B cell (primary cell): ENCODE data around the gene MSH6. TPM values are rescaled to one million over a fixed set of nuclear protein-coding genes. Genes with fewer than 3 reads are reported as not detected.

Experiments
- ATAC-seq: fragments of 200-7000 bp; cut with Tn5 transposase; one replicate; pipeline ENCODE4 v1.10.0; 2021; ENCODE audit warnings: low read depth, mild to moderate bottlenecking, moderate number of reproducible peaks, moderate library complexity
- CTCF ChIA-PET: fragments of 350-600 bp; sonication (Branson Sonifier 250); formaldehyde crosslinking; loops from one replicate; lab custom pipeline; 2021; ENCODE audit warnings: antibody characterized with exemption, inconsistent platforms; lab: Charles Lee
- POLR2A ChIA-PET: fragments of 350-600 bp; sonication (Branson Sonifier 250); formaldehyde crosslinking; loops from one replicate; lab custom pipeline; 2021; ENCODE audit warnings: antibody characterized with exemption; lab: Charles Lee
- DNase-seq: peaks from one replicate; pipeline ENCODE4 v3.0.0; 2013
- H2AFZ ChIP-seq: 2 replicates; pipeline ENCODE4 v1.6.1; 2012; ENCODE audit warnings: mild to moderate bottlenecking, low read depth, low read length; ENCODE audit not compliant: insufficient read depth, poor library complexity, severe bottlenecking
- H3K27ac ChIP-seq, 2 donors: 1 replicate in 1 of 2; 2 replicates in 1 of 2; pipeline ENCODE4 v1.5.1; 2012 to 2013; ENCODE audit warnings: low read length in 2 of 2, mild to moderate bottlenecking in 2 of 2, moderate library complexity in 1 of 2
- H3K27me3 ChIP-seq, 4 experiments: fragments of 200-600 bp in 1 of 4; sonication (generic) in 1 of 4; replicated peaks in 1 of 4; 1 replicate in 2 of 4; 2 replicates in 2 of 4; pipeline versions ENCODE4 v1.6.1 to v1.7.0; 2013 to 2016; ENCODE audit warnings: low read length in 3 of 4, mild to moderate bottlenecking in 2 of 4, mixed read lengths in 1 of 4, moderate library complexity in 1 of 4; ENCODE audit not compliant: insufficient read depth in 4 of 4, control insufficient read depth in 3 of 4; ENCODE audit errors: control extremely low read depth in 1 of 4
- H3K36me3 ChIP-seq, 2 experiments: replicated peaks in 1 of 2; 1 replicate in 1 of 2; 2 replicates in 1 of 2; pipeline versions ENCODE4 v1.6.1 to v1.7.1; 2013; ENCODE audit warnings: low read length in 1 of 2; ENCODE audit not compliant: insufficient read depth in 2 of 2, control insufficient read depth in 1 of 2; ENCODE audit errors: control extremely low read depth in 1 of 2, extremely low read depth in 1 of 2
- H3K4me1 ChIP-seq, 2 donors: fragments of 200-600 bp in 1 of 2; sonication (generic) in 1 of 2; 1 replicate in 1 of 2; 2 replicates in 1 of 2; pipeline versions ENCODE4 v1.5.1 to v1.6.1; 2013 to 2017; ENCODE audit warnings: low read length in 2 of 2; ENCODE audit not compliant: control insufficient read depth in 2 of 2, insufficient read depth in 2 of 2
- H3K4me2 ChIP-seq: replicated peaks from 2 replicates; pipeline ENCODE3; 2012; ENCODE audit warnings: mild to moderate bottlenecking, low read depth, low read length; ENCODE audit not compliant: poor library complexity, severe bottlenecking
- H3K4me3 ChIP-seq, 5 experiments: fragments of 200-600 bp in 1 of 5; sonication (generic) in 1 of 5; 1 replicate in 3 of 5; 2 replicates in 2 of 5; pipeline versions ENCODE4 v1.5.1 to v1.7.0; 2011 to 2016; ENCODE audit warnings: low read length in 4 of 5, mild to moderate bottlenecking in 4 of 5, low read depth in 2 of 5, control low read depth in 1 of 5, moderate library complexity in 1 of 5; ENCODE audit not compliant: insufficient read depth in 1 of 5; ENCODE audit errors: control extremely low read depth in 1 of 5, extremely low read depth in 1 of 5
- H3K79me2 ChIP-seq: fragments of 200-600 bp; sonication (generic); one replicate; pipeline ENCODE4 v1.6.0; 2016; ENCODE audit warnings: low read length; ENCODE audit not compliant: control insufficient read depth, insufficient read depth
- H3K9ac ChIP-seq: fragments of 200-600 bp; sonication (generic); 2 replicates; pipeline ENCODE4 v1.6.1; 2017; ENCODE audit warnings: mild to moderate bottlenecking, low read length, moderate library complexity
- H3K9me3 ChIP-seq, 3 donors: one replicate each; pipeline versions ENCODE4 v1.6.1 to v1.7.1; 2013; ENCODE audit warnings: low read length in 2 of 3; ENCODE audit not compliant: control insufficient read depth in 2 of 3, insufficient read depth in 1 of 3; ENCODE audit errors: control extremely low read depth in 1 of 3
- H4K20me1 ChIP-seq: 2 replicates; pipeline ENCODE4 v1.6.0; 2012; ENCODE audit warnings: mild to moderate bottlenecking, low read length; ENCODE audit not compliant: insufficient read depth, control insufficient read depth, poor library complexity, severe bottlenecking
- H3K27ac Mint-ChIP-seq: one replicate; pipeline ENCODE4 v1.8.0; 2021; ENCODE audit warnings: mixed read lengths
- H3K27me3 Mint-ChIP-seq: one replicate; pipeline ENCODE4 v1.8.0; 2021; ENCODE audit warnings: mixed read lengths
- H3K4me1 Mint-ChIP-seq: one replicate; pipeline ENCODE4 v1.8.0; 2021; ENCODE audit warnings: mixed read lengths
- H3K4me3 Mint-ChIP-seq: one replicate; pipeline ENCODE4 v1.8.0; 2021; ENCODE audit warnings: mixed read lengths
- H3K9me3 Mint-ChIP-seq: one replicate; pipeline ENCODE4 v1.8.0; 2022; ENCODE audit warnings: mixed read lengths; ENCODE audit not compliant: insufficient read depth
- EZH2 ChIP-seq: IDR thresholded peaks from 2 replicates; pipeline ENCODE4 v1.6.1; 2012; ENCODE audit warnings: borderline replicate concordance, low read depth, mild to moderate bottlenecking, moderate library complexity, low read length; ENCODE audit not compliant: insufficient read depth, poor library complexity, severe bottlenecking
- WGBS: methylation state at CpG from one replicate; pipeline ENCODE4 v1.1.5; 2013; ENCODE audit warnings: missing lambda C conversion rate; ENCODE audit not compliant: insufficient coverage; 5-methylcytosine and 5-hydroxymethylcytosine counted together
- intact Hi-C: fragments of 100-400 bp; cut with micrococcal nuclease; formaldehyde crosslinking; loops from one replicate; pipeline ENCODE4 v1.10.0; 2022
- polyA plus RNA-seq: library from polyadenylated mRNA; depleted of rRNA; stranded (reverse); fragments of >200 nt; gene quantifications from 2 replicates; pipeline ENCODE4 v1.2.3, GENCODE V29; 2012
- total RNA-seq, 2 donors: library from RNA; stranded (reverse); fragments of 120-200 nt in 1 of 2; gene quantifications; 1 replicate in 1 of 2; 2 replicates in 1 of 2; pipeline versions ENCODE4 v1.2.3 to v1.2.4, GENCODE V29; 2013 to 2022
- TF ChIP-seq, protein P1 (sequence below): fragments of 200-600 bp; IDR thresholded peaks from one replicate; pipeline ENCODE4 v1.8.0; 2022; ENCODE audit warnings: antibody characterized with exemption, mild to moderate bottlenecking

Gene MSH6
- total and polyA plus RNA-seq, 2 donors (not counting 1 experiment from before 2014, with no cell fraction given): 6.8 to 43.9 TPM

DNA sequence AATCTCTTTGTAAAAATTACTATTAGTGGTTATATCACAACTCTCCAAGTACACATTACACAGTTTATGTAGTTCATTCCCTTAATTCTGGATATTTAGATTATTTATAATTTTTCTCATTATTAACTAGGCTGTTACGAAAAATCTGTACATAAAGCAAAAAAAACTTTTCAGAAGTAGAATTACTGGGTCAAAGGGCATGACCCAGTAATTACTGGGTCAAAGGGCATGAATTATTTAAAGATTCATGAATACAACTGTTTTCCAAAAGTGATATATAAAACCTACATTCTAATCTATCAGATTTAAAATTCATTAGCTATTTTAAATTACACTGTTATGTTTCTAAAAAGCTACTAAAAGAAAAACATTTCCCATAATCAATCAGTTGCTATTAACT, 55.3 kb downstream of the MSH6 start:
- Histone ChIP-seq H3K27me3 (no peaks in the 10 kb centered on the region), H2AFZ (no peak overlapping the region), H3K4me3 (no peak overlapping the region), H3K27ac (no peak overlapping the region), H3K9ac (no peak overlapping the region), H3K9me3 (no peaks in the 10 kb centered on the region), H3K4me2 (no peak overlapping the region), H4K20me1 (peaks cover 24% of the 10 kb centered on the region), H3K4me1 (peaks cover 0 to 1% of the 10 kb centered on the region in 2 donors), H3K79me2 (peaks cover 35% of the 10 kb centered on the region), H3K36me3 (peaks cover 13 to 63% of the 10 kb centered on the region in 2 experiments)
- no peak for TF ChIP-seq EZH2
- TF ChIP-seq, protein P1, sequence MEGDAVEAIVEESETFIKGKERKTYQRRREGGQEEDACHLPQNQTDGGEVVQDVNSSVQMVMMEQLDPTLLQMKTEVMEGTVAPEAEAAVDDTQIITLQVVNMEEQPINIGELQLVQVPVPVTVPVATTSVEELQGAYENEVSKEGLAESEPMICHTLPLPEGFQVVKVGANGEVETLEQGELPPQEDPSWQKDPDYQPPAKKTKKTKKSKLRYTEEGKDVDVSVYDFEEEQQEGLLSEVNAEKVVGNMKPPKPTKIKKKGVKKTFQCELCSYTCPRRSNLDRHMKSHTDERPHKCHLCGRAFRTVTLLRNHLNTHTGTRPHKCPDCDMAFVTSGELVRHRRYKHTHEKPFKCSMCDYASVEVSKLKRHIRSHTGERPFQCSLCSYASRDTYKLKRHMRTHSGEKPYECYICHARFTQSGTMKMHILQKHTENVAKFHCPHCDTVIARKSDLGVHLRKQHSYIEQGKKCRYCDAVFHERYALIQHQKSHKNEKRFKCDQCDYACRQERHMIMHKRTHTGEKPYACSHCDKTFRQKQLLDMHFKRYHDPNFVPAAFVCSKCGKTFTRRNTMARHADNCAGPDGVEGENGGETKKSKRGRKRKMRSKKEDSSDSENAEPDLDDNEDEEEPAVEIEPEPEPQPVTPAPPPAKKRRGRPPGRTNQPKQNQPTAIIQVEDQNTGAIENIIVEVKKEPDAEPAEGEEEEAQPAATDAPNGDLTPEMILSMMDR: no peak
- intact Hi-C loops: no loop called here
- Mint-ChIP-seq H3K4me3 (no peak overlapping the region), H3K4me1 (peaks cover 8% of the 10 kb centered on the region), H3K27ac (no peak overlapping the region), H3K9me3 (no peaks in the 10 kb centered on the region), H3K27me3 (no peaks in the 10 kb centered on the region)
- WGBS: no CpG with 5 or more reads among the region's 1 CpG
- CTCF ChIA-PET: interaction anchor here (0.7 kb wide), 2 partner anchors 473 to 538 kb away, joined by 4 to 5 read pairs; no protein-coding TSS in a partner anchor
- POLR2A ChIA-PET: interaction anchor here (0.6 kb wide), 3 partner anchors 15 to 1562 kb away, joined by 3 to 4 read pairs (median 3); no protein-coding TSS in a partner anchor
- ATAC-seq (no peak), DNase-seq (no peak)

DNA sequence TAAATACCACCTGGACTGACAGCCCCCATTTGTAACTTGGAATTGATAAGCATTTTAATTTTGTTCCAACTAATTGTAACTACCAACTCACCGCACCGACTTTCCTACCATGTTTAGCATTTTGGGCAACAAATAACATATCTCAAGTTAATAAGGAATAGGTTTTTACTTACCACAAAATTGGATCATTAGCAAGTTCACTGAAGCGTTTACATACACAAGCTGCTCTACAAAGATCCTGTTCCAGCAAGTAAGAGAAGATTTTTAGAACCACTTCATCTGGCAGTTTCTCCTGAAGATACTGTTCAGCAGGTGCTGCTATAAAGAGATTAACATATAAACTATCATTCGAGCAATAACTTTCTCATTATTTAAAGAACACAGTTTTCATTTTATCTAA, 55.7 kb downstream of the MSH6 start:
- TF ChIP-seq, protein P1: no peak
- no peak for TF ChIP-seq EZH2
- H2AFZ ChIP-seq: no peak overlapping the region
- H3K9ac ChIP-seq: no peak overlapping the region
- H3K27me3 Mint-ChIP-seq: no peaks in the 10 kb centered on the region
- ChIA-PET POLR2A (no interaction called here), CTCF (interaction anchor here (0.7 kb wide), 1 partner anchor 473 kb away, joined by 4 read pairs; no protein-coding TSS in a partner anchor)
- H3K27ac ChIP-seq: no peak overlapping the region
- H3K4me3 Mint-ChIP-seq: no peak overlapping the region
- no peaks in the 10 kb centered on the region for H3K27me3 ChIP-seq
- intact Hi-C loops: no loop called here
- H3K4me3 ChIP-seq: no peak overlapping the region
- WGBS: no CpG with 5 or more reads among the region's 4 CpGs
- H3K9me3 ChIP-seq: no peaks in the 10 kb centered on the region
- peaks cover 29% of the 10 kb centered on the region for H4K20me1 ChIP-seq
- peaks cover 12% of the 10 kb centered on the region for H3K4me1 Mint-ChIP-seq
- no peak overlapping the region for H3K4me2 ChIP-seq
- peaks cover 13 to 59% of the 10 kb centered on the region in 2 experiments for H3K36me3 ChIP-seq
- H3K27ac Mint-ChIP-seq: no peak overlapping the region
- peaks cover 39% of the 10 kb centered on the region for H3K79me2 ChIP-seq
- no peaks in the 10 kb centered on the region for H3K9me3 Mint-ChIP-seq
- H3K4me1 ChIP-seq: peaks cover 0 to 3% of the 10 kb centered on the region in 2 donors
- DNase-seq: no peak
- ATAC-seq: no peak
